LNCaP clone FGC (cell line): ENCODE measurements around the gene MADCAM1.
A peak's percentile ranks its signal among the peaks of the same experiment; 100 is the strongest.

Experiments used
- DNase-seq: peaks from one replicate; pipeline ENCODE4 v3.0.0-alpha.2; 2011; ENCODE audit warnings: low read depth
- H3K4me3 ChIP-seq: 2 replicates; pipeline ENCODE4 v1.5.1; 2011; ENCODE audit warnings: mild to moderate bottlenecking, low read depth, low read length, control low read depth
- TF ChIP-seq, protein P1 (sequence below): IDR thresholded peaks from 2 replicates; pipeline ENCODE4 v1.5.1; 2012; ENCODE audit warnings: mild to moderate bottlenecking; ENCODE audit not compliant: control insufficient read depth, insufficient read depth; ENCODE audit errors: extremely low read depth

MADCAM1 gene

DNA sequence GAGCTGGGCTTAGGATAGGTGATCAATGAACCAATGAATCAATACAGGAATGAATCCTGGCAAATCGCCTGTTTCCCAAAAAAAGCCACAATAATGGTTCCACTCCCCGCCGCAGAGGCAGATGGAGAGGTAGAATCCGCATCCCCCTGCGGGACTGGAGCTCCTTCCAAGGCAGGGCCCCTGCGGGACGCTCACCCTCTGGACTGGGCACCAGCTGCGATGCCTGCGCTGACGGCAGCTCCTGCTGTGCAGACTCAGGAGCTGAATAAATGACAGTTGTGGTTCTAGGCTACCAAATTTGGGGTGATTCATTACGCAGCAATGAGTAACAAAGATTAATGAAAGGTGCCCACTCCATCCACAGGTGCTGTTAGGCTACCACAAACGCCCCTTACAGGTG lies 26.4 kb downstream of the MADCAM1 start:
- H3K4me3 ChIP-seq, result no peak overlapping the region
- no peak for DNase-seq
- TF ChIP-seq, protein P1, sequence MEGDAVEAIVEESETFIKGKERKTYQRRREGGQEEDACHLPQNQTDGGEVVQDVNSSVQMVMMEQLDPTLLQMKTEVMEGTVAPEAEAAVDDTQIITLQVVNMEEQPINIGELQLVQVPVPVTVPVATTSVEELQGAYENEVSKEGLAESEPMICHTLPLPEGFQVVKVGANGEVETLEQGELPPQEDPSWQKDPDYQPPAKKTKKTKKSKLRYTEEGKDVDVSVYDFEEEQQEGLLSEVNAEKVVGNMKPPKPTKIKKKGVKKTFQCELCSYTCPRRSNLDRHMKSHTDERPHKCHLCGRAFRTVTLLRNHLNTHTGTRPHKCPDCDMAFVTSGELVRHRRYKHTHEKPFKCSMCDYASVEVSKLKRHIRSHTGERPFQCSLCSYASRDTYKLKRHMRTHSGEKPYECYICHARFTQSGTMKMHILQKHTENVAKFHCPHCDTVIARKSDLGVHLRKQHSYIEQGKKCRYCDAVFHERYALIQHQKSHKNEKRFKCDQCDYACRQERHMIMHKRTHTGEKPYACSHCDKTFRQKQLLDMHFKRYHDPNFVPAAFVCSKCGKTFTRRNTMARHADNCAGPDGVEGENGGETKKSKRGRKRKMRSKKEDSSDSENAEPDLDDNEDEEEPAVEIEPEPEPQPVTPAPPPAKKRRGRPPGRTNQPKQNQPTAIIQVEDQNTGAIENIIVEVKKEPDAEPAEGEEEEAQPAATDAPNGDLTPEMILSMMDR, result no peak

DNA sequence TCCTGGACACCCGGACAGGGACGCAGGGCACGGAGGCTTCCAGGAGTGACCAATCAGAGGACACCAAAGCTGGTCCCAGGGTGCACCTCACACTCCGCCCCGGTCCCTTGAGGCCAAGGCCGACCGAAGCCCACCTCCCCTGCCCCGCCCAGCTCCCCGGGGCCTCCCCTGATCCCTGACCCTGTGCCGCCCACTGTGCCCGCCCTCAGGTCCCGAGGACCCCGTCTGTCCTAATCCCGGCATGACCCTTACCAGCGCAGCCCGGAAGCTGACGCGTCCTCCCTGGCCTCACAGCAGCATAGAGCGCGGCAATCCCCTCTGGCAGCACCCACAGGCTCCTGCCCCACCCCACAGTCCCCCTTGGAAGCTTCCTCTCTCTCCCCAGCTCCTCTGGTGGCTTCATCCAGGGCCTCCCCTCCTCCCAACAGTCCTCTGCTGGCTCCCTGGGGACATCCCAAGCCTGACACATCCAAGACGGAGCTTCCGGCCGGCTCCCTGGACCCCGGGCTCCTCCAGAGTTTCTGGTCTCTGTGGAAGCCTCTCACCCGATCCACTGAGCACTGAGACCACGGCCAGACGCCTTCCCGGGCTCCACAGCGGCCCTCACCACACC lies 27.9 kb downstream of the MADCAM1 start:
- DNase-seq, result no peak
- no peak overlapping the region for H3K4me3 ChIP-seq
- TF ChIP-seq, protein P1, result no peak

DNA sequence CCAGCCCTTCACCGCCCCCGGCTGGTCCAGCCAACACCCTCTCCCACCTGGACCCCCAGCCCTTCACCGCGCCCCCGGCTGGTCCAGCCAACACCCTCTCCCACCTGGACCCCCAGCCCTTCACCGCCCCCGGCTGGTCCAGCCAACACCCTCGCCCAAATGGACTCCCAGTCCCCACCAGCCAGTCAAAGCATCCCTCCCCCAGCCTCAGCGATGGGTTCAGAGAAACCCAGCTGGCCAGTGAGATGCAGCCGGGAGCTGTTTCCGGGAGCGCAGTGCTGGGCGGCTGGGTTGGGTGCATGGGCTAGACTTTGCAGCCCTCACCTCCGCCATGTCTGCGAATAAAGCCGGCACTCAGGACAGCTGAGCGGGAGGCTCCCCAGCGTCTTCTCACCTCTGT lies 28.7 kb downstream of the MADCAM1 start:
- TF ChIP-seq, protein P1, result no peak
- no peak for DNase-seq
- no peak overlapping the region for H3K4me3 ChIP-seq

DNA sequence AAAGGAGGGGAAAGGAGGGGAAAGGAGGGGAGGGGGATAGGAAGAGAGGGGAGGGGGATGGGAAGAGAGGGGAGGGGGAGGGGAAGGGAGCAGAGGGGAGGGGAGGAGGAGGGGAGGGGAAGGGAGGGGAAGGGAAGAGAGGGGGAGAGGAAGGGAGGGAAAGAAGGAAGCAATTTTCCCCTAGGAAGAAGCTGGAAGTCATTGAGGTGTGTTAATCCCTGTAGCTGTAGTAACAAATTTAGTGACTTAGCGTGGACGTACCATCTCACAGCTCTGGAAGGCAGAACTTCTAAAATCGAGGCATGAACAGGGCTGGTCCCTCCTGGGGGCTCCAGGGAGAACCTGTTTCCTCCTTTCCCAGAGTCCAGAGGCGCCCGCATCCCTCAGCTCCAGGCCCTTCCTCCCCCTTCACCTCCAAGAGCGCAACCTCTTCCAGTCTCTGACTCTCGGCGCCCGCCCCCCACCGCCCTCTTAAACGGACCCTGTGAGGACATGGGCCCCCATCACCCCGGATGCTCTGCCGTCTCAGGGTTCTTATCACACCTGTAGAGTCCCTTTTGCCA lies 29.7 kb downstream of the MADCAM1 start:
- TF ChIP-seq, protein P1, result no peak
- no peak overlapping the region for H3K4me3 ChIP-seq
- no peak for DNase-seq

DNA sequence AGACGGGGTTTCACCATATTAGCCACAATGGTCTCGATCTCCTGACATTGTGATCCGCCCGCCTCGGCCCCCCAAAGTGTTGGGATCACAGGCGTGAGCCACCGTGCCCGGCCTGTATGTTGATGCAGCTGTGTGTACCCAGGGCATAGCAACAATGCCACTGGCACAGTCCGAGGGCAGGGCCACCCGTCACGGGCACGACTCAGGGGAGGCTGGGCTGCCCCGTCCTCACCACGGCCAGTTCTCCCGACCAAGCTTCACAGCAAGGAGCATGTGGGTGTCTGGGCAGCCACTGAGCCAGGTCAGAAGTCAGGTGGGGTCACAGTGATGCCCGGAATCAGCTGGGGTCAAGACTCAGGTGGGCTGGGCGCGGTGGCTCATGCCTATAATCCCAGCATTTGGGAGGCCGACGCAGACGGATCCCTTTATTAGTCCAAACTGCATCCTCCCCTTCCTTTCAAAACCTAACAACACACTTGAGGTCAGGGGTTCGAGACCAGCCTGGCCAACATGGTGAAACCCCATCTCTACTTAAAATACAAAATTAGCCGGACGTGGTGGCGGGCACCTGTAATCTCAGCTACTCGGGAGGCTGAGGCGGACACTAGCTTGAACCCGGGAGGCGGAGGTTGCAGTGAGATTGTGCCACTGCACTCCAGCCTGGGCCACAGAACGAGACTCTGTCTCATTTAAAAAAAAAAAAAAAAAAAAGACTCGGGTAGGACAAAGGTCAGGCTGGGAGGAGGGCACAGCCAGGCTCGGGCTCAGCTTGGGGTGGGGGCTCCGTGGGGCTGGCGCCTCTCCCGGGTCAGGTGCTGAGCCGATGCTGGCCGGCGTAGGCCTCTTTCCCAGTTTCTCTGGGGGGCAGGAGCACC lies 34.1 kb downstream of the MADCAM1 start:
- H3K4me3 ChIP-seq, result peak overlapping the region; percentile 93
- no peak for DNase-seq
- TF ChIP-seq, protein P1, result no peak

DNA sequence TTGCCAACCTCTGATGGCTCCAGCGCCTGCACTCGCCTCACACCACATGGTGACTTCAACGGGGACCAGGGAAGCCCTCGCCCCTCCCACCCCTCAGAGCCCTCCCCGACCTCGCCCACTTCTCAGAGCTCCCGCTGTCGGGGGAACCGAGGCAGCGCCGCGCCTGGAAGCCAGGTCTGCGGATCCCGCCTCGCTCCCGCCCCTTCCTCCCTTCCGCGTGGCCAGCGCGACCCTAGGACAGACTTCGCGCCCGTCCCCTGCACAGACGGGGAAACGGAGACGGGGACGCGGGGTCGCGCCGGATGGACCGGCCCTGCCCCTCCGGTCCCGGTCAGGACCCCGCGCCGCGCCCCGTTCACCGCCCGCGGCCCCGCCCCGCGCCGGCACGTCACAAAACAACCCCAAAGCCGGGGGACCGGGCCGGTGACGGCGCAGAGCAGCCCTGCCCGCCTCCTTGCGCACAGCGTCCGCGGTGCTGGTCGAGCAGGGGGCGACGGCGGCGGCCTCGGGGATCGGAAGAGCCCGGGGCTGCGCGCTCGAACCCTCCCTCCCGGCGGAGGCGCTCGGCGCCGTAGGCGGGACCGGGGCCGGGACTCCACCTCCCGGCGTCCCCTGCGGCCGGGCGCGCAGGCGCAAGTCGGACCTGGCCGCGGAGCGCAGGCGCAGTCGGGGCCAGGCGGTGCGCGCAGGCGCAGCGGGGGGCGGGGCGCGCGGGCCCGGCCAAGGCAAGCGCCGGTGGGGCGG lies 34.9 kb downstream of the MADCAM1 start:
- TF ChIP-seq, protein P1, result peak; percentile 20; the same call in 1 of the 2 replicates
- peak overlapping the region; percentile 93 for H3K4me3 ChIP-seq
- no peak for DNase-seq
